Suprapubic skin (tissue), 4 donors: Measurements from ENCODE around the gene PACRG. TPM values are rescaled to one million over a fixed set of nuclear protein-coding genes. Genes with fewer than 3 reads are reported as not detected.

Experiments
- DNase-seq, 2 donors: peaks; one replicate each; pipeline ENCODE4 v3.0.0-alpha.2; 2019; ENCODE audit warnings: low spot score in 2 of 2
- H3K27ac ChIP-seq: fragments of 200-600 bp; sonication (generic); one replicate; pipeline ENCODE4 v1.5.1; 2019
- H3K27me3 ChIP-seq: fragments of 200-600 bp; sonication (generic); one replicate; pipeline ENCODE4 v1.5.1; 2019
- H3K36me3 ChIP-seq: fragments of 200-600 bp; sonication (generic); one replicate; pipeline ENCODE4 v1.5.1; 2019
- H3K4me1 ChIP-seq: fragments of 200-600 bp; sonication (generic); one replicate; pipeline ENCODE4 v1.5.1; 2019
- H3K4me3 ChIP-seq: fragments of 200-600 bp; sonication (generic); one replicate; pipeline ENCODE4 v1.5.1; 2019; ENCODE audit warnings: mild to moderate bottlenecking
- H3K9me3 ChIP-seq: fragments of 200-600 bp; sonication (generic); one replicate; pipeline ENCODE4 v1.5.1; 2019
- EP300 ChIP-seq: sonication (generic); formaldehyde crosslinking; IDR thresholded peaks from one replicate; pipeline ENCODE4 v1.6.1; 2017; ENCODE audit warnings: antibody characterized with exemption
- POLR2A ChIP-seq, 2 donors: fragments of 450-650 bp; IDR thresholded peaks; one replicate each; pipeline ENCODE4 v1.6.1; 2017; ENCODE audit warnings: antibody characterized with exemption in 2 of 2, mild to moderate bottlenecking in 2 of 2, moderate library complexity in 2 of 2
- POLR2AphosphoS5 ChIP-seq, 3 donors: sonication (generic); formaldehyde crosslinking; IDR thresholded peaks; one replicate each; pipeline ENCODE4 v1.6.1; 2017; ENCODE audit warnings: antibody characterized with exemption in 3 of 3
- WGBS: methylation state at CpG from one replicate; pipeline ENCODE4 v1.1.5; 2018; 5-methylcytosine and 5-hydroxymethylcytosine counted together
- total RNA-seq, 4 donors: library from RNA; depleted of rRNA; stranded (reverse); fragments of >200 nt; gene quantifications; one replicate each; pipeline ENCODE4 v1.1.0, GENCODE V29; 2016
- TF ChIP-seq, protein P1 (sequence below), 2 donors: fragments of 200-600 bp in 1 of 2; fragments of 450-650 bp in 1 of 2; sonication (generic) in 1 of 2; IDR thresholded peaks; one replicate each; pipeline ENCODE4 v1.5.1; 2016 to 2019; ENCODE audit warnings: antibody characterized with exemption in 2 of 2, mild to moderate bottlenecking in 1 of 2, moderate library complexity in 1 of 2

PACRG gene
- total RNA-seq, 4 donors from 2014 or later, result 1.1 to 2.3 (median 2.0) TPM

DNA sequence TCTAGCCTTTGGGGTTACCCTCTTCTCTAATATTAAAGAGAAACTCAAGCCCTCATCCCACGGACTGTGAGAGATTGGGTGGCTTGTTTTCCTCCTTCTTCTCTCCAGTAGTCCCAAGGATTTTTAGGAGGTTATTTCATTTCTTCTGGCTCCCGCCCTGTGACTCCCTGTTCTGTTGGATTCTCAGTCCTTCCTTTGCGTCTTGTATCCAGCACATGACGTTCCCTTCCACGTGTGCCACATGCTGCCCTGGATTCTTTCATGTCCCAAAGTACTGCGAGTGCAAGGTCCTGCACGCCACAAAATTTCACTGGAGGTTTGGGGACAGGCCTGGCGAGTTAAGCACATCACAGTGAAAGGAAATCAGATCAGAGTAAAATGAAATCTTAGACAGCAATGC, 213.4 kb downstream of the PACRG start:
- WGBS, result 78% methylated on average over 8 of the region's 8 CpGs
- Histone ChIP-seq H3K4me3 (no peak overlapping the region), H3K27ac (no peak overlapping the region), H3K27me3 (no peaks in the 10 kb centered on the region), H3K4me1 (no peaks in the 10 kb centered on the region), H3K9me3 (peaks cover 11% of the 10 kb centered on the region), H3K36me3 (no peaks in the 10 kb centered on the region)
- no peak for TF ChIP-seq POLR2AphosphoS5 (IDR thresholded peaks at IDR 0.05)
- no peak for TF ChIP-seq POLR2A (IDR thresholded peaks at IDR 0.05)
- no peak for TF ChIP-seq EP300
- TF ChIP-seq, protein P1, sequence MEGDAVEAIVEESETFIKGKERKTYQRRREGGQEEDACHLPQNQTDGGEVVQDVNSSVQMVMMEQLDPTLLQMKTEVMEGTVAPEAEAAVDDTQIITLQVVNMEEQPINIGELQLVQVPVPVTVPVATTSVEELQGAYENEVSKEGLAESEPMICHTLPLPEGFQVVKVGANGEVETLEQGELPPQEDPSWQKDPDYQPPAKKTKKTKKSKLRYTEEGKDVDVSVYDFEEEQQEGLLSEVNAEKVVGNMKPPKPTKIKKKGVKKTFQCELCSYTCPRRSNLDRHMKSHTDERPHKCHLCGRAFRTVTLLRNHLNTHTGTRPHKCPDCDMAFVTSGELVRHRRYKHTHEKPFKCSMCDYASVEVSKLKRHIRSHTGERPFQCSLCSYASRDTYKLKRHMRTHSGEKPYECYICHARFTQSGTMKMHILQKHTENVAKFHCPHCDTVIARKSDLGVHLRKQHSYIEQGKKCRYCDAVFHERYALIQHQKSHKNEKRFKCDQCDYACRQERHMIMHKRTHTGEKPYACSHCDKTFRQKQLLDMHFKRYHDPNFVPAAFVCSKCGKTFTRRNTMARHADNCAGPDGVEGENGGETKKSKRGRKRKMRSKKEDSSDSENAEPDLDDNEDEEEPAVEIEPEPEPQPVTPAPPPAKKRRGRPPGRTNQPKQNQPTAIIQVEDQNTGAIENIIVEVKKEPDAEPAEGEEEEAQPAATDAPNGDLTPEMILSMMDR (IDR thresholded peaks at IDR 0.05), result no peak
- DNase-seq, result no peak

DNA sequence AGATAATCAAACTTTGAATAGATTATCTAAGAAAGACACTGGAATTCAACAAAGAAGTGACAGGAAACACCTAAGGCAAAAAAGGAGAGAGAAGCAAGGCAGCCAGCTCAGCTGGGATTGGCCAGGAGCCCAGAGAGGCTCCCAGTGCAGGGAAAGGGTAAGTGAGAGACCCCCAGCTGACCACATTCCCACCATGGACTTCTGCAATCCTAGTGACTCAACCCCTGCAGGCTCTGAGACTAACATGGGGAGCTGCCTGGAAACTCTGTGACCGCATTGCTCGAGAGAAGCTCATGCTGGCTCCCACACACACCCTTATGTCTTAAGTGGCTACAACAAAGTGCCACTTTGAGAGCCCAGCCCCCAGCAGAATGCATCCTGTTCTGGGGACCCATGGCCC, 215.1 kb downstream of the PACRG start:
- no peak for DNase-seq
- H3K4me3 ChIP-seq, result no peak overlapping the region
- 96% methylated on average over 2 of the region's 2 CpGs for WGBS

DNA sequence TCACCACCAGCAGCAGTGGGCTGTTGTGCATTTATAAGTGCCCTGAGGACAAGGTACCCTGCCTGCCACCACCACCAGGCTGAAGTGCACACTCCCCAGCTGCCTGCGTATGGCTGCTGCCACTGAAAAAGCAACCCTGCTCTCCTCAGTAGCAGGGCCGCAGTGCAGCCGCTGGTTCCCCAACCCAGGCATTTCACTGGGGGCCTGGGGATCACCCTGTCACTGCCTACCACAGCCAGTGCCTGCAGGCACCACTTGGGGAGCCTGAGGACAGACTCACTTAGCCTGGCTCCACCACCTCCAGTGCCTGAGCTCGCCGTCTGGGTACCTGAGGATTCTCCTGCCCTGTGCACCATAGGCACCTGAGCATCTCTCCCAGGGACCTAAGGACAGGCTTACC, 215.6 kb downstream of the PACRG start:
- DNase-seq, result no peak
- TF ChIP-seq POLR2AphosphoS5 (IDR thresholded peaks at IDR 0.05) (no peak), POLR2A (IDR thresholded peaks at IDR 0.05) (no peak), EP300 (no peak)
- TF ChIP-seq, protein P1 (IDR thresholded peaks at IDR 0.05), result no peak
- no peak overlapping the region for H3K4me3 ChIP-seq
- H3K27me3 ChIP-seq, result no peaks in the 10 kb centered on the region
- no peak overlapping the region for H3K27ac ChIP-seq
- WGBS, result 100% methylated on average over 1 of the region's 5 CpGs
- no peaks in the 10 kb centered on the region for H3K36me3 ChIP-seq
- H3K4me1 ChIP-seq, result no peaks in the 10 kb centered on the region
- H3K9me3 ChIP-seq, result peaks cover 11% of the 10 kb centered on the region

More for the DNA sequence above, 215.1 kb downstream of the PACRG start:
- Histone ChIP-seq H3K27me3 (no peaks in the 10 kb centered on the region), H3K9me3 (peaks cover 11% of the 10 kb centered on the region), H3K4me1 (no peaks in the 10 kb centered on the region), H3K36me3 (no peaks in the 10 kb centered on the region), H3K27ac (no peak overlapping the region)
- TF ChIP-seq POLR2AphosphoS5 (IDR thresholded peaks at IDR 0.05) (no peak), EP300 (no peak), POLR2A (IDR thresholded peaks at IDR 0.05) (no peak)
- TF ChIP-seq, protein P1 (IDR thresholded peaks at IDR 0.05), result no peak

DNA sequence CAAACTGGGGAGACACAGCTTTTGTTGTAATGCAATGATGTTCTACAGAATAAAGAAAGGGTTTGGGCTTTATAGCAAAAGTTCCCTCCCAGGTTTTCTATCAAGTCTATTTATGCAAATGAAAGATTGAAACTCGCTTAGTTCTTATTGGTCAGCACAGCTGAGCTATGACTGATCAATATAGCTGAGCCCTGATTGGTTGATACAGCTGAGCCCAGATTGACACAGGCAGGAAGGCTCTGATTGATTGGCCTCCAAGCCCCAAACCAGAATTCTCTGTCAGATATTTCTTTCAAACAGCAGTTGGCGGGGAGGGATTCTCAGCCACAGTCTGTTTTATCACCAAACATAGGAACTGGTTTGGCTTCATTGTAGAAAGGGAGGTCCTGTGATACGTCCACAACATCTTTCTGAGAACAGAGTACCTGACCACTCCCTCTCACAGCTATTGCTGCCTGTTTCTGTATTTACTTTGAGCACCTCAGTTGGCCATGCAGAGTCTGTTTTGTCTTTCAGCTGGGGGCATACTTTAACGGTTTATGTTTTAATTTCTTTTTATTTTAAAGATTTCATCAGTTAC, 223.5 kb downstream of the PACRG start:
- H3K36me3 ChIP-seq, result no peaks in the 10 kb centered on the region
- no peaks in the 10 kb centered on the region for H3K4me1 ChIP-seq
- H3K9me3 ChIP-seq, result no peaks in the 10 kb centered on the region
- TF ChIP-seq POLR2A (IDR thresholded peaks at IDR 0.05) (no peak), EP300 (no peak), POLR2AphosphoS5 (IDR thresholded peaks at IDR 0.05) (no peak)
- TF ChIP-seq, protein P1 (IDR thresholded peaks at IDR 0.05), result no peak
- DNase-seq, result no peak
- no peak overlapping the region for H3K27ac ChIP-seq
- 76% methylated on average over 4 of the region's 4 CpGs for WGBS
- no peaks in the 10 kb centered on the region for H3K27me3 ChIP-seq
- no peak overlapping the region for H3K4me3 ChIP-seq

DNA sequence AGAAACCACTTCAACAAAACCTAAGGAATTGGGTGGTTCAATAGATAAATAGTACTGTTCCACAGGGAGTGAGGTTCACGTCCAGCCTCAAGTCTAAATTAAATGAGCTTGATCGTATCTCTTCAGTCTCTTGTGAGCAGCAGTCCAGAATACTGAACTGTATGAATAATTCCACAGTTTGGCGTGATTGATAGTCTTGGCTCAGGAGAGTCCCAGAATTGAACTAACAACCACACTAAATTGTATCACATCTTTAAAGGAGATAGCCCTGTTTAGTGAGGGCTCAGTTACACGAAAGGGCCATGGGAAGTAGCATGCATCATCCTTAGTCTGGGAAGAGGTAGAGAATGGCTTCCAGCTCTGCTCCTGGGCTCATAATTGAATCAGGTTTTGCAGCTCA, 224.6 kb downstream of the PACRG start:
- no peaks in the 10 kb centered on the region for H3K4me1 ChIP-seq
- H3K27ac ChIP-seq, result no peak overlapping the region
- H3K4me3 ChIP-seq, result no peak overlapping the region
- no peaks in the 10 kb centered on the region for H3K36me3 ChIP-seq
- no peak for DNase-seq
- TF ChIP-seq POLR2A (IDR thresholded peaks at IDR 0.05) (no peak), EP300 (no peak), POLR2AphosphoS5 (IDR thresholded peaks at IDR 0.05) (no peak)
- TF ChIP-seq, protein P1 (IDR thresholded peaks at IDR 0.05), result no peak
- no peaks in the 10 kb centered on the region for H3K27me3 ChIP-seq
- H3K9me3 ChIP-seq, result no peaks in the 10 kb centered on the region
- whole genome bisulfite sequencing, result 74% methylated on average over 4 of the region's 4 CpGs
